Measurements from ENCODE around the gene DNAJC18. TPM values are rescaled to one million over a fixed set of nuclear protein-coding genes. Genes with fewer than 3 reads are reported as not detected.
"Not testable (repeated sequence)": the region's sequence is repeated elsewhere in the genome, so short reads cannot be mapped to it uniquely, and the experiment has no call there.

The DNAJC18 gene
- total RNA-seq, 3 donors from 2014 or later: 4.2 to 10.3 (median 5.1) TPM

DNA sequence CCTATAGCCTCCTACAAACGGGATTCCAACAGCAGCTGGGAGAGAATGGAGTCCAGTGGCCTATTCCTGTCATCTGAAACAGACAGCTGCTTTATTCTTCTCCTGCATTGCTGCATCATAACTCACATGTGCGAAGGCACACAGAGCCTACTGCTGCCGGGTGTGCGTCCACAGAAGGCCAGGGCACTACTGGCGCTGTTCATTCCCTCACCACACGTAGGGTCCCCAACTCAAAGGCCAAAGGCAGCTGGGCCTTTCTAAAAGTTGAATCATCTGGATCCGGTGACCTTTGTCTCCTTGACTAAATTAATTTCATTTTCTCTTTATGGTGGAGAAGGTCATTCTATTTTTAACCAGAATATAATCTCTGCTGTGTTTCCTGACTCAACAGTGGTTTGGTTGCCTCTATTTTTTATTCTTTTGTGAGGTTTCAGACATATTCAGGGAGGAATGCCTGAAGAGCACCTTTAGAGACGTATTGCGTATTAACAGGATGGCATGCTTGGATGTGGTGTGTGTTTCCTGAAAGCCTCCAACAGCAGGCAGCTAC lies 24.7 kb downstream of the DNAJC18 start:
- no peak for DNase-seq
- peak; percentile 5 for ATAC-seq
- Histone ChIP-seq H3K4me1 (ENCODE audit: low read depth) (peaks cover 32% of the 10 kb centered on the region), H3K4me3 (no peak overlapping the region), H3K9me3 (no peaks in the 10 kb centered on the region), H3K36me3 (ENCODE audit: low read depth) (no peaks in the 10 kb centered on the region)
- TF ChIP-seq, protein P1, sequence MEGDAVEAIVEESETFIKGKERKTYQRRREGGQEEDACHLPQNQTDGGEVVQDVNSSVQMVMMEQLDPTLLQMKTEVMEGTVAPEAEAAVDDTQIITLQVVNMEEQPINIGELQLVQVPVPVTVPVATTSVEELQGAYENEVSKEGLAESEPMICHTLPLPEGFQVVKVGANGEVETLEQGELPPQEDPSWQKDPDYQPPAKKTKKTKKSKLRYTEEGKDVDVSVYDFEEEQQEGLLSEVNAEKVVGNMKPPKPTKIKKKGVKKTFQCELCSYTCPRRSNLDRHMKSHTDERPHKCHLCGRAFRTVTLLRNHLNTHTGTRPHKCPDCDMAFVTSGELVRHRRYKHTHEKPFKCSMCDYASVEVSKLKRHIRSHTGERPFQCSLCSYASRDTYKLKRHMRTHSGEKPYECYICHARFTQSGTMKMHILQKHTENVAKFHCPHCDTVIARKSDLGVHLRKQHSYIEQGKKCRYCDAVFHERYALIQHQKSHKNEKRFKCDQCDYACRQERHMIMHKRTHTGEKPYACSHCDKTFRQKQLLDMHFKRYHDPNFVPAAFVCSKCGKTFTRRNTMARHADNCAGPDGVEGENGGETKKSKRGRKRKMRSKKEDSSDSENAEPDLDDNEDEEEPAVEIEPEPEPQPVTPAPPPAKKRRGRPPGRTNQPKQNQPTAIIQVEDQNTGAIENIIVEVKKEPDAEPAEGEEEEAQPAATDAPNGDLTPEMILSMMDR (IDR thresholded peaks at IDR 0.05): no peak
- intact Hi-C loops (cut with DNase I, micrococcal nuclease): no loop called here

DNA sequence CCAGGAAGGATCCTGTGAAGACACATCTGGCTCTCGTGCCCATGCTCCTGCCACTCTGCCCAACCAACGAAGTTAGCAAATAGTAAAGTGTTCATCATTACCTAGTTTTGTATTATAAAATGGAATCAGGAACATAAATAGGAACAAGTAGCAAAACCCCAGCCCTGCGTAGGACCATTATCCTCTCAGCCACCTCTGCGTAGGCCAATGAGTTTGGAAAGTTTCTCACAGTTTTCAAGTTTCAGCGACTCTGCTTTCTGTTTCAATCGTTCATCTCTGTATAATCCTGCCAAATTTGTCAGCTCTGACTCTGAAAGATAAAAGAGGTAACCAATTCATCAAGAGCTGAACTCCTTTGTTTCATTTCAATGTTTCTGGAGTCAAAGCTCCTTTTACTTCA lies 25.4 kb downstream of the DNAJC18 start:
- no peaks in the 10 kb centered on the region for H3K36me3 ChIP-seq (ENCODE audit: low read depth)
- TF ChIP-seq, protein P1 (IDR thresholded peaks at IDR 0.05): no peak
- peaks cover 26% of the 10 kb centered on the region for H3K4me1 ChIP-seq (ENCODE audit: low read depth)
- intact Hi-C loops (cut with DNase I, micrococcal nuclease): no loop called here
- ATAC-seq (no peak), DNase-seq (no peak)
- no peak overlapping the region for H3K4me3 ChIP-seq
- no peaks in the 10 kb centered on the region for H3K9me3 ChIP-seq

DNA sequence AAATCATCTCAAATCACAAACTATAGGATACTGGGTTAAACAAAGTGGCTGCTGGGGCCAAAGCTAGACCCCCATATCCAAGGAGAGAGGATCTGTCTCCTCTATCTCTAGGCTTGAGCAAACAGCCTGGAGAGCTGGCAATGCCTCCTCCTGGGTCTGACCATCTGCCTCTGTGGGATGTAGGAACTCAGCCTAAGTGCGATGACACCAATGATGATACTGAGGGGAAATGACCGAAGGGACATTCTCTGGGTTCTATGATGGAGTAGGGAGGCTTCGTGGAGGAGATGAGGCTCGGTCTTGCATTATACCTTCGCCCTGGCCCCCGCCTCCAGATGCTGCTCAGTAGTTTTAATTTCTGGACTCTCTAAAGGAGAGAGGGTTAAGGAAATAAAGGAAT lies 26.2 kb downstream of the DNAJC18 start:
- Histone ChIP-seq H3K4me3 (no peak overlapping the region), H3K9me3 (no peaks in the 10 kb centered on the region), H3K36me3 (ENCODE audit: low read depth) (no peaks in the 10 kb centered on the region), H3K4me1 (ENCODE audit: low read depth) (peaks cover 19% of the 10 kb centered on the region)
- TF ChIP-seq, protein P1 (IDR thresholded peaks at IDR 0.05): no peak
- intact Hi-C loops (cut with DNase I, micrococcal nuclease): no loop called here
- DNase-seq (no peak), ATAC-seq (no peak)

DNA sequence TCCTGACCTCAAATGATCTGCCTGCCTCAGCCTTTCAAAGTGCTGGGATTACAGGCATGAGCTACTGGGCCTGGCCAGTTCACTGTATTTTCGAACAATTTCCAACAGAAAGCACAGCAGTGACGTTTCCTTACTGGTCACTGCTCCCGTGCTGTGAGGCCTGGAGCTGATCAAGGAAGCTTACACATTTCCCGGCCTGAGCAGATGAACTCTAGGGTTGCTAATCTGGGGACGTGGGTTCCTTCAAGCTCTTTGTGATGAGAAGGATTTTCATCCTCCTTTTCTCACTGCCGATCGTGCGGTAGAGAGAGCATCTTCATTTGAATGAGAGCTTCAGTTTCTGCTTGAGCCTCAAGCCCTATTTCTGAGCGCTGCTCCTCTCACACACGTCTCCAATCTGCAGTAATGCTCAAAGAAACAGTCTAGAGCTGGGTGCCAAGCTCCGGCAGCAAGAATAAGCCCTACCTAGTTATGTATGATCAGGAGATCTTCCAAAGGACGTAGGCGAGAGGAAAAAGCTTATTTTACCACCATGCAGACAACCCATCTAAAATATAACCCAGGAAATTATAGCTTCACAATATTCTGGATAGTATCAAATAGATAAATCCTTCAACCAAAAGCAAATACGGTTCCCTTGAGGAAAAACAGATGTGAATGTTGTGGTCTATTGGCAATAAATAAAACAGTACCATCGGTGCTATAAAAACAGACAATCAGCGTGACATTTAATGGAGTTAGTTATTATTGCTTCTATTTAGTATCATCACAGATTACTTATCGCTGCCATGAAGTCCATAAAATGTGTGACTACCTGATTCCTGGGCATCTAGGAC lies 28.1 kb downstream of the DNAJC18 start:
- H3K4me3 ChIP-seq: no peak overlapping the region
- ATAC-seq: no peak
- H3K4me1 ChIP-seq (ENCODE audit: low read depth): peaks cover 5% of the 10 kb centered on the region
- intact Hi-C loops (cut with DNase I, micrococcal nuclease): no loop called here
- H3K36me3 ChIP-seq (ENCODE audit: low read depth): no peaks in the 10 kb centered on the region
- no peaks in the 10 kb centered on the region for H3K9me3 ChIP-seq
- TF ChIP-seq, protein P1 (IDR thresholded peaks at IDR 0.05): no peak
- DNase-seq: no peak

DNA sequence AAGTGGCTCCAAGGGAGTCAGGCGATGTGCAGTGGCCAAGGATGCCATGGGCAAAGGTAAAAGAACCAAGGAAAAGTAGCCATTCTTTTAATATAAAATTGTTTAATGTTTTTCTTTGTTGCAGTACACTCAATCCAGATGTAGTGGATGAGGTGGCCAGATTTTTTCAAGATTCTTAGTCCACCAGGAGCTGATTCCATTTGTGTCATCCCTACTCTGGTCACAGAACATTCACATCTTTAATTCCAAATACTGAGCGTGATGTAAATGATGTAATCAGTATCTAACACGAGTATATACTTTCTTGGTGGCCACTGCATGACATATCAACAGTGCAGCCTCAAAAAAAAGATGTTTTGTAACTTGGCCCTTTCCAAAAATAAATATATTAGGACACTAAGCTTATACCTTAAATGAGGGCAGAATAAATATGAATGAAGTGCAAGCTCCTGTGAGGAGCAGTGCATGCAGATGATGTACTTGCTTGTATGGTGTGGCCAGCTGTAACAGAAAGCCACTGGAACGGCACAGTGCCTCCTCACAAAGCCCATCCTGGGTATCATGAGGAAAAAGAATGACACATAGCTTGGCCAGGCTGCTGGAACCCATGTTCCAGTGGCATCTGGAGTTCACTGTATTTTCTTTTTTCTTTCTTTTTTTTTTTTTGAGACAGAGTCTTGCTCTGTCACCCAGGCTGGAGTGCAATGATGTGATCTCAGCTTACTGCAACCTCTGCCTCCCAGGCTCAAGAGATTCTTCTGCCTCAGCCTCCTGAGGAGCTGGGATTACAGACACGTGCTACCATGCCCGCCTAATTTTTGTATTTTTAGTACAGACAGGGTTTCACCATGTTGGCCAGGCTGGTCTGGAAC lies 29.0 kb downstream of the DNAJC18 start:
- H3K9me3 ChIP-seq: no peaks in the 10 kb centered on the region
- DNase-seq (no peak), ATAC-seq (no peak)
- intact Hi-C loops (cut with DNase I, micrococcal nuclease): no loop called here
- no peaks in the 10 kb centered on the region for H3K4me1 ChIP-seq (ENCODE audit: low read depth)
- no peaks in the 10 kb centered on the region for H3K36me3 ChIP-seq (ENCODE audit: low read depth)
- TF ChIP-seq, protein P1 (IDR thresholded peaks at IDR 0.05): no peak
- no peak overlapping the region for H3K4me3 ChIP-seq

DNA sequence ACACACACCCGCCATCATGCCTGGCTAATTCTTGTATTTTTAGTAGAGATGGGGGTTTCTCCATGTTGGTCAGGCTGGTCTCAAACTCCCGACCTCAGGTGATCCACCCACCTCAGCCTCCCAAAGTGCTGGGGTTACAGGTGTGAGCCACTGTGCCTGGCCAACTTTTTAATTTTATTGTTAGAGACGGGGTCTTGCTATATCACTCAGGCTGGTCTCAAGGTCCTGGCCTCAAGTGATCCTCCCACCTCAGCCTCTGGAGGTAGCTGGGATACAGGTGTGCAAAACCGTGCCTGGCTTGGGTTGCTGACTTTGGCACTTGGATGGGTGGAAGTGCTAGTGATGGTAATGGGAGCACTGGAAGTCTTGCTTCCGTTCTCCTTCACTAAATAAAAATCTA lies 30.2 kb downstream of the DNAJC18 start:
- intact Hi-C loops (cut with DNase I, micrococcal nuclease); ATAC-seq; H3K36me3 ChIP-seq (ENCODE audit: low read depth); H3K4me3 ChIP-seq; H3K9me3 ChIP-seq; H3K4me1 ChIP-seq (ENCODE audit: low read depth); DNase-seq: not testable (repeated sequence)
